Suppressor macrophage (primary cell): ENCODE results near the gene CXCL6.

Source experiments
- DNase-seq, 4 experiments: peaks; one replicate each; pipeline ENCODE4 v3.0.0-alpha.2; 2020 to 2022

The CXCL6 gene

GRCh38 chr4:73843369-73843768, 6.9 kb downstream of the CXCL6 start:
- DNase-seq: no peak

DNA sequence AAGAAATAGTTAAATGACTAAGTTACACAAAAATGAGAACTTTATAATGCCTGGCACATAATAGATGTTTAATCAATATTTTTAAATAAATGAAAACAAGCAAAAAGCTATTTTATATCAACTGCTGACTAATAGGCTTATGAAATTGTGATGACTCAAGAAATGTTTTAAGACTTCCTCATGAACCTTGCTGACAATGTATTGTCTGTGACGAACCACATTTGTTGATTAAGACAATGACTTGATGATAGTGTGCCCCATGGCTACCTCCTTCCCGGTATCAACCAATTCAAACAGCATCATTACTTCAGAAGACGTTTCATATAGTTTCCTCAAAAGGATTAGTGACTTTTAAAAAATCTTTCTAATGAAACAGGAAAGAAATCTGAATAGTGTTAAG, 7.9 kb downstream of the CXCL6 start:
- peak in 3 of 4 experiments; percentile 8 to 67 (median 64) for DNase-seq

DNA sequence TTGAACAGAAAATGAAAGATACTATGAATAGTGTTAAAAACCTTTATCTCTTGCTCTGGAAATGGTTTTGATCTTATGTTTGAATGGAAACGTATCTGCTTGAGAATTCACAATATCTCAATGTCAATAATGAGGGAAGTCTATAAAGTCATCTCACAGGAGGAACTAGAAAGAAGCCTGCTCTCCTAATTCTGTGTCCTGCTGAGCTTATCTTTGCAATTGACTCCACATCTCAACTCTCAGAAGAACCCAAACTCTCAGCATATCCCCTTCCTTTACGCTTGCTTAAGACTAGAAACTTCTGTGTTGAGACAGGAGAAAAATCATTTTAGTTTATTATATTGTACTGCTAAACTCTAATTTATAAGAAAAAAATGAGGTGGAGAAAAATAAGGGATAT, 8.3 kb downstream of the CXCL6 start:
- DNase-seq: peak in 2 of 4 experiments; percentile 22 to 39

- DNase-seq: peak; percentile 53 to 82 (median 72)
These were observed 11.2 kb downstream of the CXCL6 start for GRCh38 chr4:73847526-73848182.

GRCh38 chr4:73848183-73848777, 11.8 kb downstream of the CXCL6 start:
- no peak for DNase-seq

GRCh38 chr4:73850261-73850970, 13.9 kb downstream of the CXCL6 start:
- no peak for DNase-seq

GRCh38 chr4:73851293-73851692, 14.8 kb downstream of the CXCL6 start:
- no peak for DNase-seq

DNA sequence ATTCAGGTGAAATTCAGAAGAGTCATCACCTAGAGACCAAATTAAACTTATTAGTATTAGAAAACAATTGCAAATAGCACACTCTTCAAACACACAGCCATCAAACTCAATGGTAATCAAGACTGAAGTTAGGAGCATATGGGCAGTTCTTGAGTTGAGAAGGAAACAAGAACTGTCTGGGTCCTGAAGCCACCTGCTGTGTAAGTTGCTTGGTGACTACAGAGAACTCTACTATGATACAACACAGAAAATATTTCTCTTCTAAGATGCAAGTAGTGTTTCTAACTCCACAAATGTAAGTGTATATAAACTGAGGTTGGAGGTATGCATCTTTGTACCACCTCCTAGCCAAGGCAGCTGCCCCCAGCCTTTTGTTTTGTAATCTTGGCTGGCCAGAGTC, 16.3 kb downstream of the CXCL6 start:
- DNase-seq: no peak

DNA sequence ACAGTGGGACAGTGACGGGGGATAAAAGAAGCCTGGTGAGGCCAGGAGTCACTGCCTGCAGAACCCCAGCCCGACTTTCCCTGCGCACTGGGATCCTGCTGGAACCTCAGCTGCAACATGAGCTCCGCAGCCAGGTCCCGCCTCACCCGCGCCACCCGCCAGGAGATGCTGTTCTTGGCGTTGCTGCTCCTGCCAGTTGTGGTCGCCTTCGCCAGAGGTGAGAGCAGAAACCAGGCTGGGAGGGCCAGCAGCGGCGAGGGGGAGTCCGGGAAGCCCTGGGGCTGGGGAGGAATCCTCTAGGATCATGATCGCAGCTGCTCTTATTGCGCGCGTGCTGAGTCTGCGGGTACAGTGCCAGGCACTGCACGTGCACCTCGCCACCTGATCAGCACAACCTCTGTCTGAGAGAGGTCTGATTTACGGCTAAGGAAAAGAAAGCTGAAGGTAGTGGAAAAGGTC, 16.8 kb downstream of the CXCL6 start, which contains the start of gene PF4V1:
PF4V1 (plus strand) TSS at position 51 of the 459 bp plus-strand sequence; CDS start at position 118, 67 bp downstream.
- no peak for DNase-seq

DNA sequence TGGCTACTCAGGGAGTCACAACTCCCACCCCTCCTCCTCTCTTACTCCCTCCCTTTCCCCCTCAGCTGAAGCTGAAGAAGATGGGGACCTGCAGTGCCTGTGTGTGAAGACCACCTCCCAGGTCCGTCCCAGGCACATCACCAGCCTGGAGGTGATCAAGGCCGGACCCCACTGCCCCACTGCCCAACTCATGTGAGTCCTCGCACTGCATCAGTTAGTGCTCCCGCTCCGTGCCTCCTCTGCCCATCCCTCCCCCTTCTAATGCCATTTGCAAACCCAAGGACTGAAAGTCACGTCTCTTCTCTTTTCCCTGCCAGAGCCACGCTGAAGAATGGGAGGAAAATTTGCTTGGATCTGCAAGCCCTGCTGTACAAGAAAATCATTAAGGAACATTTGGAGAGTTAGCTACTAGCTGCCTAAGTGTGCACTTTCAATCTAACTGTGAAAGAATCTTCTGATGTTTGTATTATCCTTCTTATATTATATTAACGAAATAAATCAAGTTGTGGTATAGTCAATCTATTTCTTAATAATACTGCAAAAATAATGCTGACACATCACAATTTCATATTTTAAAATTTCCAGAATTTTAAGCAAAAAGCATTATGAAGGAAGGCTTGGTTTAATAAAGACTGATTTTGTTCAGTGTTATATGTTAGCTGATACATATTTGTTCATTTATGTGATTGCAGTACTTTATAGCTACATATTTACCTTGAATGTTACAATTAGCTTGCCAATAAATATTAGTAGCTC, 17.4 kb downstream of the CXCL6 start:
- DNase-seq: no peak

DNA sequence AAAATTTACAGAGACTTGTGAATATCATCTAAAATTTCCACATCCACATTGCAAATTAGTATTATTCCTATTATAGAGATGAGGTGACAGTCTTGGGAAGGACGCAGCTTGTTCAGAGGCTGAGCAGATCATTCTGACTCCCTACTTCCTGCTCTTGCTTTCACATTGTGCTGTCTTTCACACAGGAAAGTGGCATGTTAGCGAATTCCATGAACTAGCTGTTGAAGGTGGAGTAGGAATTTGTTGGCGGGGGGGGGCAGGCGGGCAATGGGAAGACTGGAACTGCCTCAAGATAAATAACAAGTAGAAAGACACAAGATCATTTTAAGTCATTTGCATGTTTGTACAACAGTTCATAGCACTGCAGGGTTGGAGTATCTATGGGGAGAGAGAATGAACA, 18.9 kb downstream of the CXCL6 start:
- DNase-seq: no peak

DNA sequence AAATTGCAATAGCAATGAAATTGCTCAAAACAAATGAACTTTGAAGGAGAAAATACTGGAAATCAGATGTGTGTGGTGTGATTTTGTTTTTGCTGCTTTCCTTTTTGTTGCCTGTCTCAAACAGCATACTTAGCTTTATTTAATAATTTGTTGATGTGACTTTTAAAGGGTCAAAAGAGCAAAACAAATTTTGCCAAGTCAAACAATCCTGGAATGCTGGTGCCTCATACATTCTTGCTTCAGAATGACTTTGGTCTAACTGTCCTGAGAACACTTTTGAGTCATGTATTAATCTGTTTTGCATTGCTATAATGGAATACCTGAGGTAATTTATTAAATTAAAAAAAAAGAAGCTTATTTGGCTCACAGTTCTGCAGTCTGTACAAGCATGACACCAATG, 20.0 kb downstream of the CXCL6 start:
- DNase-seq: no peak

GRCh38 chr4:73859614-73860088, 23.2 kb downstream of the CXCL6 start:
- no peak for DNase-seq

DNA sequence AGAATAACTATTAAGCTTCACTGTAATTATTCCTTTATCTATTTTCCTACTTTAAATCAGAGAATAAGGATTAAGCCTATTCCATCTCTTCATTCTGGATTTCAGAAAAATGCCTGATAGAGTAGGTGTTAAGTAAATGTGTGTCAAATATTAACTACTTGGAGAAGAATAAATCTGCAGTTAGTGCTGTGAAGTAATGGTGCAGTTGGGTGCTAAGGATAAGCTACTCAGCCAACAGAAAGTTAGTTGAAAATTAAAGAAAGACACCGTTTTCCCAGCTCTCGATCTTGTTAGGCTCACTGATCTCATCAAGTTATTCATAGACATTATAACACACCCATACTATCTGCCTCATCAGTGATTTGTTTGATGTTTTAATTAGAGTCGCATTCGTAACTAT, 23.7 kb downstream of the CXCL6 start:
- DNase-seq: no peak

DNA sequence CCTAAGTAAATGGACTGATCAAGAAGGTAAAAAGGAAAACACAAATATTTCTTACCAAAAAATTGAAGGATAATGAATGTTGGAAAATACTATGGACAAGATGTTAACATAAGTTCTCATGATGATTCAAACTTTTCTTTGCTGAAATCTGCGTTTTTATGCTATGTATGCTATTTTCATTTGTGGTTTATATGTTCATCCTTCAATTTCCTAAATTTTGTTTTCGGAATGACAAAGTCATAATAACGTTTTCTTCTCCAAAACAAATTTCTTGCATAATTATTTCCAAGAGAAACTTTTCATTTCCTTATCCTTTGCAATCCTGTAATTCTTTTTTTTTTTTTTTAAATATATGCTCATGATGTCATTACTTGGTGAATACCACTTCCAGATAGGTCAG, 24.4 kb downstream of the CXCL6 start:
- DNase-seq: peak in 2 of 4 experiments; percentile 66 to 68

DNA sequence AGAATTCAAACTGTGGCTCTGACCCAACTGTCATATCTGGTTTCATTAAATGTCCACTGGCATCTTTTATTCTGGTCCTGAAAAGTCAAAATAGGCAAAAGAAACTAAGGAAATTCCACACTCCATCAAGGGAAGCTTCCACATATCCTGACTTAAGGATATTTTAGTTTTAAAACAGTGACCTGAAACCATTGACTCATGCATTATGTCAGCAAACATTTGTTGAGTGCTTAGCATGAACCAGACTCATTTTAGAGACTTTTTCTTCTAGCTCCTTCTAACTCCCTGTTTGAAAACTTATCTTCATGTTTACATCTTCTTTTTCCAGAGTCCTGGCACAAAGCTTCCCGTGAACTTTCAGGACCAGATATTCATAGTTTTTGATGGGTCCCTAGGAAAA, 25.8 kb downstream of the CXCL6 start:
- no peak for DNase-seq

DNA sequence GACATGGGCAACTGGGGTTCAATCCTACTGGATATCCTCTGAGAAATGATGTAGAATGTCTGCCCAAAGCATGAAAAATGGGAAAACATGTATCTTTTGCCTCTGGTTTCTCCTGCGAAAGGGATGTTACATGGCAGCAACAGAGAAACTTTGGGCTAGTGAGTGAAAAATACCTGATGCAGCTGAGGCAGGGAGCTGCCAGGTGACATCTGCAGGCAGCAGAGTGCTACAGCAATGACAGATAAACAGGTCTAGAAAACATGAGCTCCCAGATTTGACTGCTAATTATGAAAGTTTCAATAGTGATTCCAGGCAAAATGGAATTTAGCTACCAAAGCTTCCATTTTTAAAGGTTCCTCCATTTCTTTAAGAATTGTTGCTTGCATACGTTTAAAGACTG, 27.9 kb downstream of the CXCL6 start:
- no peak for DNase-seq

DNA sequence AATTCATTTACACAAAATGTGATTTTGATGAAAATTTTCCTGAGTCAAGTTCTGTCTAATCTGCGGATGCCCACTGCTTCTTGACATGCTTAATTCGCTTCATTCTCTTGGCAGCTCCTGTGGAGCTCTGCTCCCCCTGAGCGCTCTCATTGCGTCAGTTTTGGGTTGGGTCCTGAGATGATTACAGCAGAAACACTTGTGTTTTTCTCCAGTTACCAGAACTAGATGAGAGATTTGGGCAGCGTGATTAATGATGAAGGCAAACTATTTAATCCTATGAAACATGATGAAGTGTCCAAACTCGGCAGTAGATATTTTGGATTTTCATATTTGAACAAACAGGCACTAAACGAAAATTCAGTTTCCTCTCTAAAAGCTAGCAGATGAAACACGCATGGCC, 28.5 kb downstream of the CXCL6 start:
- no peak for DNase-seq

DNA sequence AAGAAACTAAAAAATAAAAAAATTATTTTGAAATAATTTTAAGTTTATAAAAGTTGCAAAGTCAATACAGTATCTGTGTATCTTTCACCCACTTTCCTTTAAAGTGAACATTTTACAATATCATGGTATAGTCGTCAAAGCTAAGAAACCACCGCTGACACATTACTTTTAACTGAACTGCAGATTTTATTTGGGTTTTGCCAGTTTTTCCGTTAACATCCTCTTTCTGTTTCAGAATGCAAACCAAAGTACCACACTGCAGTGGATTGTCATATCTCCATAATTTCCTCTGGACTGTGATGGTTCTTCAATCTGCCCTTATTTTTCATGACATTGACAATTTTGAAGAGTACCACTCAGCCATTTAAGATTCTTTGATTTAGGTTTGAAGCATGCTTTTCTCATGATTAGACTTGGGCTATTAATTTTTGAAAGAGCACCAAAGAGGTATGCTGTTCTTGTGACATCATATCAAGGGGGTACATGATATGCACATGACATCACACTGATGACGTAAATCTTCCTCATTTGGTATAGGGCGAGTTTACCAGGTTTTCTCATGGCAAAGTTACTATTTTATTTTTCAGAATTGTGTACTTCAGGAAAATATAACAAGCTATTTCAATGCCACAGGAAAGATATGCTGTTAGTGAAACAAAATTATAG, 29.1 kb downstream of the CXCL6 start:
- peak in 3 of 4 experiments; percentile 14 to 70 (median 53) for DNase-seq

GRCh38 chr4:73866246-73866645, 29.8 kb downstream of the CXCL6 start:
- DNase-seq: no peak

DNA sequence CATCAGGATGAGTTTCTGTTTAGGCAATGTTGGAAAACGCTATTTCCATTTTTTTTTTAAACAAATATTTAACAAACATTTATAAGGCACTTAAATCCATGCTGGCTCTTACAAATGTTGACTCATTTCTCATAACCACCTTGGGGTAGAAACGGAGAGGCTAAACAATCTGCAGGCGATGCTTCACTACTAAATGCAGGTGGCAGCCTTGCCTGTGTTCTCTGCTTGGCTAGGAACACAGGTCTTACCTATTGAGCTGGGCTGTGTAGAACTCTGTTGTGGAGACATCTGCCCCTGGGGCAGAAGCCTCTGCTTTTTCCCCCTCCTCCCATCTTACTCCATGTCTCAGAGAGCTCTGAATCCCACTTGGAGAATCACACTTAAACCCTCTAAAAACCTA, 31.3 kb downstream of the CXCL6 start:
- no peak for DNase-seq
